ENCODE data around the gene TAF1D.

Gene TAF1D

DNA sequence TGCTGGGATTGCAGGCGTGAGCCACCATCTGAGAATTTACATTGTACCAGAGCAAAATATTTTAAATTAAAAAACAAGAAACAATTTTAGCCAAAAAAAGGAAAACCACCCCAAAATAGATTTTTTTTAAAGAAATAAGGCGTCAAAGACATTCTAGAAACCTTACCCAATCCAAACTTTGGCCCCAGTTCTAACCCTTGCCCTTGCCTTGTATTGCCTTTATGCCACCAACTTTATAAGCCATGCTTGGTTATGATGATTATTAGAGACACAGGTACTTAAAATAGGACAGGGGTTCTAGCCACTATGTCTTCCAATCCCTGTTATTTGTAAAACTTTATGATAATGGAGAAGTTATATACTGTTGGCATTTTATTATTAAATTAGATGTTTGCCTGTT lies 11.9 kb upstream of the TAF1D start:
- no peak for DNase-seq (ENCODE audit: low spot score)
- Histone ChIP-seq H2AK5ac (ENCODE audit: low read depth, low read length) (no peak overlapping the region), H3K14ac (ENCODE audit: low read length) (no peak overlapping the region), H3K27me3 (ENCODE audit: control insufficient read depth in 3 of 3, insufficient read depth in 3 of 3, low read depth in 1 of 3, low read length in 3 of 3) (no peaks in the 10 kb centered on the region), H2AFZ (ENCODE audit: low read length) (no peak overlapping the region), H4K91ac (ENCODE audit: low read depth, low read length, poor library complexity) (no peak overlapping the region), H3K4me1 (ENCODE audit: control insufficient read depth in 2 of 2, insufficient read depth in 1 of 2, low read depth in 1 of 2, low read length in 2 of 2) (no peaks in the 10 kb centered on the region), H3K36me3 (replicated peaks in 1 of 2; ENCODE audit: control insufficient read depth in 2 of 2, insufficient read depth in 2 of 2, low read length in 2 of 2) (peaks cover 9 to 61% of the 10 kb centered on the region in 2 donors), H3K9ac (ENCODE audit: low read depth, low read length, poor library complexity) (no peak overlapping the region), H3K27ac (replicated peaks; ENCODE audit: low read length) (no peak overlapping the region), H4K8ac (ENCODE audit: low read depth, low read length) (no peak overlapping the region), H2BK12ac (ENCODE audit: low read length) (no peak overlapping the region), H3K23ac (ENCODE audit: low read depth, low read length, poor library complexity) (no peak overlapping the region), H3K4ac (ENCODE audit: low read length) (no peak overlapping the region), H3K9me3 (replicated peaks in 1 of 2; ENCODE audit: control insufficient read depth in 2 of 2, insufficient read depth in 1 of 2, low read depth in 1 of 2, low read length in 2 of 2) (no peaks in the 10 kb centered on the region), H2BK15ac (ENCODE audit: low read length) (no peak overlapping the region), H3K18ac (ENCODE audit: low read length) (no peak overlapping the region), H3K79me1 (ENCODE audit: low read depth, low read length) (no peaks in the 10 kb centered on the region), H3K4me2 (ENCODE audit: insufficient read depth, low read length, poor library complexity, severe bottlenecking) (no peak overlapping the region), H3K4me3 (ENCODE audit: low read length in 2 of 2) (no peak overlapping the region), H2BK120ac (ENCODE audit: low read depth, low read length) (no peak overlapping the region), H2BK5ac (ENCODE audit: low read length) (no peak overlapping the region)
- WGBS, 2 donors (ENCODE audit: extremely low coverage in 2 of 2, insufficient read length in 2 of 2, insufficient replicate concordance in 1 of 2): no CpG with 5 or more reads among the region's 2 CpGs

DNA sequence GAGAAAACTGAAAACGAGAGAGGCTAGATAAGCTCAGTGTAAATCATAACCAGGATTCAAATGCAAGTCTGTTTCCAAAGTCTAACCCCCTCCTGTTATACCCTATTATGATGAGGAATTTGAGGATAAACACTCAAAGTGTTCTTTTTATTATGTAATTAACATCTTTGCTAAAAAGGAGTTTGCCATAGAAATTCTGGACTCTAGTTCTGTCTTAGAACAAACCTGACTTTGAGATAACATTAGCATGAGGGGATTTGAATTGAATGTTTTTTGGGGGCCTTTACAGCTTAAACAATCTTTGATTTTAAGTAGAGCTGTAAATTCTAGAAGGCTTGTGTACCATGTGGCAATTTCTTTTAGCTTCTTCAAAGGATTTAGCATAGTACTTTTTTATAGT lies 9.7 kb upstream of the TAF1D start:
- H3K18ac ChIP-seq (ENCODE audit: low read length): no peak overlapping the region
- DNase-seq (ENCODE audit: low spot score): no peak
- H4K8ac ChIP-seq (ENCODE audit: low read depth, low read length): no peak overlapping the region
- no peak overlapping the region for H3K4ac ChIP-seq (ENCODE audit: low read length)
- H3K4me2 ChIP-seq (ENCODE audit: insufficient read depth, low read length, poor library complexity, severe bottlenecking): no peak overlapping the region
- no peak overlapping the region for H2BK5ac ChIP-seq (ENCODE audit: low read length)
- H2AFZ ChIP-seq (ENCODE audit: low read length): no peak overlapping the region
- no peak overlapping the region for H3K14ac ChIP-seq (ENCODE audit: low read length)
- no peak overlapping the region for H2BK12ac ChIP-seq (ENCODE audit: low read length)
- no peak overlapping the region for H2AK5ac ChIP-seq (ENCODE audit: low read depth, low read length)
- H3K27ac ChIP-seq (replicated peaks; ENCODE audit: low read length): no peak overlapping the region
- no peaks in the 10 kb centered on the region for H3K79me1 ChIP-seq (ENCODE audit: low read depth, low read length)
- no peak overlapping the region for H2BK15ac ChIP-seq (ENCODE audit: low read length)
- no peak overlapping the region for H3K9ac ChIP-seq (ENCODE audit: low read depth, low read length, poor library complexity)
- WGBS, 2 donors (ENCODE audit: extremely low coverage in 2 of 2, insufficient read length in 2 of 2, insufficient replicate concordance in 1 of 2): no CpG with 5 or more reads among the region's 1 CpG
- H3K4me1 ChIP-seq (ENCODE audit: control insufficient read depth in 2 of 2, insufficient read depth in 1 of 2, low read depth in 1 of 2, low read length in 2 of 2): no peaks in the 10 kb centered on the region
- no peaks in the 10 kb centered on the region for H3K9me3 ChIP-seq (replicated peaks in 1 of 2; ENCODE audit: control insufficient read depth in 2 of 2, insufficient read depth in 1 of 2, low read depth in 1 of 2, low read length in 2 of 2)
- H3K27me3 ChIP-seq (ENCODE audit: control insufficient read depth in 3 of 3, insufficient read depth in 3 of 3, low read depth in 1 of 3, low read length in 3 of 3): no peaks in the 10 kb centered on the region
- H4K91ac ChIP-seq (ENCODE audit: low read depth, low read length, poor library complexity): no peak overlapping the region
- peaks cover 3 to 39% of the 10 kb centered on the region in 2 donors for H3K36me3 ChIP-seq (replicated peaks in 1 of 2; ENCODE audit: control insufficient read depth in 2 of 2, insufficient read depth in 2 of 2, low read length in 2 of 2)
- H3K23ac ChIP-seq (ENCODE audit: low read depth, low read length, poor library complexity): no peak overlapping the region
- no peak overlapping the region for H2BK120ac ChIP-seq (ENCODE audit: low read depth, low read length)
- no peak overlapping the region for H3K4me3 ChIP-seq (ENCODE audit: low read length in 2 of 2)

DNA sequence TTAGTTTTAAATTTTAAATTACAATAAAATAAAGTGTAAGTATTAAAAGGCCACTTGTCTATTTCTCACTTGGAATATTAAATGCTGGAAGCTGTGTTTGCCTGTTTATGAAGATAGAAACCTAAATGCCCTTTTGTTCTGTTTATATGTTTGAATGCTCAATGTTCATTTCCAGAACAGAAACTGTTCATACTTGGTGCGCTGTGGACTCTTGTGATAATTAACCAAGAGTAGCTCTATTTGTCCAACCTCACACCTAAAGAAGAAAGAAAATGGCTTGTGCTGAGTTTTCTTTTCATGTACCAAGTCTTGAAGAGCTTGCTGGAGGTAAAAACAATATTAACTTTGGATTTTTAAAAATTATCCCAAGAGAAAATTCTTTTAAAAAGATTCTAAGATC lies 5.8 kb upstream of the TAF1D start:
- H3K9ac ChIP-seq (ENCODE audit: low read depth, low read length, poor library complexity): no peak overlapping the region
- peaks cover 4% of the 10 kb centered on the region for H3K79me1 ChIP-seq (ENCODE audit: low read depth, low read length)
- no peak overlapping the region for H3K4me2 ChIP-seq (ENCODE audit: insufficient read depth, low read length, poor library complexity, severe bottlenecking)
- no peak overlapping the region for H3K4me3 ChIP-seq (ENCODE audit: low read length in 2 of 2)
- H2AFZ ChIP-seq (ENCODE audit: low read length): no peak overlapping the region
- H3K18ac ChIP-seq (ENCODE audit: low read length): no peak overlapping the region
- H3K23ac ChIP-seq (ENCODE audit: low read depth, low read length, poor library complexity): no peak overlapping the region
- no peak overlapping the region for H2BK5ac ChIP-seq (ENCODE audit: low read length)
- H4K8ac ChIP-seq (ENCODE audit: low read depth, low read length): no peak overlapping the region
- no peaks in the 10 kb centered on the region for H3K9me3 ChIP-seq (replicated peaks in 1 of 2; ENCODE audit: control insufficient read depth in 2 of 2, insufficient read depth in 1 of 2, low read depth in 1 of 2, low read length in 2 of 2)
- H2AK5ac ChIP-seq (ENCODE audit: low read depth, low read length): no peak overlapping the region
- H3K27ac ChIP-seq (replicated peaks; ENCODE audit: low read length): no peak overlapping the region
- DNase-seq (ENCODE audit: low spot score): no peak
- H3K4ac ChIP-seq (ENCODE audit: low read length): no peak overlapping the region
- no peak overlapping the region for H2BK12ac ChIP-seq (ENCODE audit: low read length)
- no CpG with 5 or more reads among the region's 1 CpG for WGBS, 2 donors (ENCODE audit: extremely low coverage in 2 of 2, insufficient read length in 2 of 2, insufficient replicate concordance in 1 of 2)
- no peak overlapping the region for H2BK15ac ChIP-seq (ENCODE audit: low read length)
- H2BK120ac ChIP-seq (ENCODE audit: low read depth, low read length): no peak overlapping the region
- H3K27me3 ChIP-seq (ENCODE audit: control insufficient read depth in 3 of 3, insufficient read depth in 3 of 3, low read depth in 1 of 3, low read length in 3 of 3): no peaks in the 10 kb centered on the region
- H3K4me1 ChIP-seq (ENCODE audit: control insufficient read depth in 2 of 2, insufficient read depth in 1 of 2, low read depth in 1 of 2, low read length in 2 of 2): peaks cover 0 to 4% of the 10 kb centered on the region in 2 donors
- H4K91ac ChIP-seq (ENCODE audit: low read depth, low read length, poor library complexity): no peak overlapping the region
- H3K36me3 ChIP-seq (replicated peaks in 1 of 2; ENCODE audit: control insufficient read depth in 2 of 2, insufficient read depth in 2 of 2, low read length in 2 of 2): peaks cover 0 to 22% of the 10 kb centered on the region in 2 donors
- H3K14ac ChIP-seq (ENCODE audit: low read length): no peak overlapping the region

DNA sequence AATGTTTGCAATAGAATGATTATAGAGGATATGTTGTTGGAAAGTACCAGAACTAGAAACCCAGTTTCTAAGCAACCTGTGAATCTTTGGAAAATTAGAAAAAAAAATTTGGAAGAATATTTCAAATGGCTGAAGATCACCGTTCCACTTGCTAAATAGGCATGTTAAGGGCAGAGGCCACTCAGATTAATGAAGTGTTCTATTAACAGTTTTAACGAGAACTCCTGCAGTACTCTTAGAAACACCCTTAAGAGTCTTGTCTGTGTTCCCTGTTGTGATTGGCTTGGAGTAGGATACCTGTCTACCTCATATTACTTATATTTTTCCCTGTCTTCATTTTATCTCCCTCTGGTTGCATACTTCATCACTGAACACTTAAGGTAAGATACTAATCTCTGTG lies 4.8 kb upstream of the TAF1D start:
- Histone ChIP-seq H3K4me2 (ENCODE audit: insufficient read depth, low read length, poor library complexity, severe bottlenecking) (no peak overlapping the region), H2BK12ac (ENCODE audit: low read length) (no peak overlapping the region), H3K9me3 (replicated peaks in 1 of 2; ENCODE audit: control insufficient read depth in 2 of 2, insufficient read depth in 1 of 2, low read depth in 1 of 2, low read length in 2 of 2) (no peaks in the 10 kb centered on the region), H2BK120ac (ENCODE audit: low read depth, low read length) (no peak overlapping the region), H3K27me3 (ENCODE audit: control insufficient read depth in 3 of 3, insufficient read depth in 3 of 3, low read depth in 1 of 3, low read length in 3 of 3) (no peaks in the 10 kb centered on the region), H4K8ac (ENCODE audit: low read depth, low read length) (no peak overlapping the region), H2AK5ac (ENCODE audit: low read depth, low read length) (no peak overlapping the region), H3K9ac (ENCODE audit: low read depth, low read length, poor library complexity) (no peak overlapping the region), H3K4me3 (ENCODE audit: low read length in 2 of 2) (no peak overlapping the region), H3K18ac (ENCODE audit: low read length) (no peak overlapping the region), H3K14ac (ENCODE audit: low read length) (no peak overlapping the region), H3K4me1 (ENCODE audit: control insufficient read depth in 2 of 2, insufficient read depth in 1 of 2, low read depth in 1 of 2, low read length in 2 of 2) (peaks cover 0 to 4% of the 10 kb centered on the region in 2 donors), H2BK15ac (ENCODE audit: low read length) (no peak overlapping the region), H2BK5ac (ENCODE audit: low read length) (no peak overlapping the region), H3K27ac (replicated peaks; ENCODE audit: low read length) (no peak overlapping the region), H3K4ac (ENCODE audit: low read length) (no peak overlapping the region), H3K23ac (ENCODE audit: low read depth, low read length, poor library complexity) (no peak overlapping the region), H3K79me1 (ENCODE audit: low read depth, low read length) (peaks cover 4% of the 10 kb centered on the region), H2AFZ (ENCODE audit: low read length) (no peak overlapping the region), H4K91ac (ENCODE audit: low read depth, low read length, poor library complexity) (no peak overlapping the region), H3K36me3 (replicated peaks in 1 of 2; ENCODE audit: control insufficient read depth in 2 of 2, insufficient read depth in 2 of 2, low read length in 2 of 2) (peaks cover 0 to 22% of the 10 kb centered on the region in 2 donors)
- no peak for DNase-seq (ENCODE audit: low spot score)
- no CpG with 5 or more reads among the region's 2 CpGs for WGBS, 2 donors (ENCODE audit: extremely low coverage in 2 of 2, insufficient read length in 2 of 2, insufficient replicate concordance in 1 of 2)

All from neuronal stem cell (in vitro differentiated cells).